Endothelial cell of umbilical vein (primary cell): ENCODE measurements around the gene TULP4.
"Not testable (repeated sequence)": the region's sequence is repeated elsewhere in the genome, so short reads cannot be mapped to it uniquely, and the experiment has no call there.

Experiments used
- CTCF ChIP-seq, 2 donors: IDR thresholded peaks; 1 replicate in 1 of 2; 2 replicates in 1 of 2; pipeline ENCODE4 v1.5.1; 2011; ENCODE audit warnings: low read length in 2 of 2, mild to moderate bottlenecking in 2 of 2, moderate library complexity in 2 of 2, control low read depth in 1 of 2, inconsistent platforms in 1 of 2, low read depth in 1 of 2; ENCODE audit not compliant: insufficient read depth in 1 of 2; ENCODE audit errors: extremely low read depth in 1 of 2
- EZH2 ChIP-seq: IDR thresholded peaks from 2 replicates; pipeline ENCODE4 v1.6.1; 2012; ENCODE audit warnings: borderline replicate concordance, low read depth, mild to moderate bottlenecking, moderate library complexity, low read length, inconsistent platforms; ENCODE audit not compliant: severe bottlenecking
- FOS ChIP-seq: IDR thresholded peaks from 2 replicates; pipeline ENCODE4 v1.6.1; 2011; ENCODE audit warnings: mild to moderate bottlenecking, low read length, moderate library complexity, borderline replicate concordance; ENCODE audit not compliant: insufficient read depth
- GATA2 ChIP-seq: IDR thresholded peaks from 2 replicates; pipeline ENCODE4 v1.7.0; 2011; ENCODE audit warnings: low read depth, mild to moderate bottlenecking, moderate library complexity, mixed read lengths, low read length; ENCODE audit not compliant: insufficient read length, insufficient read depth
- JUN ChIP-seq: IDR thresholded peaks from 2 replicates; pipeline ENCODE4 v1.6.1; 2011; ENCODE audit warnings: borderline replicate concordance, low read depth; ENCODE audit not compliant: insufficient read length, insufficient read depth
- POLR2A ChIP-seq: IDR thresholded peaks from 2 replicates; pipeline ENCODE4 v1.6.1; 2012; ENCODE audit warnings: low read depth, mild to moderate bottlenecking, control low read depth, low read length
- POLR2AphosphoS5 ChIP-seq: IDR thresholded peaks from 2 replicates; pipeline ENCODE4 v1.6.1; 2012; ENCODE audit warnings: low read depth, mild to moderate bottlenecking, control low read depth, low read length, moderate library complexity; ENCODE audit not compliant: insufficient read depth

GRCh38 chr6:158348737-158349504 lies 36.7 kb downstream of the TULP4 start:
- not testable (repeated sequence) for TF ChIP-seq CTCF (IDR thresholded peaks at IDR 0.05; ENCODE audit: extremely low read depth in 1 of 2, insufficient read depth in 1 of 2, low read depth in 1 of 2, low read length in 2 of 2); POLR2A; POLR2AphosphoS5; EZH2; JUN; FOS; GATA2
